Islet precursor cell (in vitro differentiated cells): ENCODE results near the gene CORO1C.
"Not testable (repeated sequence)": the region's sequence is repeated elsewhere in the genome, so short reads cannot be mapped to it uniquely, and the experiment has no call there.

ENCODE experiments used
- DNase-seq: peaks from one replicate; pipeline ENCODE4 v3.0.0-alpha.2; 2018

The CORO1C gene

GRCh38 chr12:108671110-108671509, 60.2 kb downstream of the CORO1C start:
- DNase-seq, result no peak

DNA sequence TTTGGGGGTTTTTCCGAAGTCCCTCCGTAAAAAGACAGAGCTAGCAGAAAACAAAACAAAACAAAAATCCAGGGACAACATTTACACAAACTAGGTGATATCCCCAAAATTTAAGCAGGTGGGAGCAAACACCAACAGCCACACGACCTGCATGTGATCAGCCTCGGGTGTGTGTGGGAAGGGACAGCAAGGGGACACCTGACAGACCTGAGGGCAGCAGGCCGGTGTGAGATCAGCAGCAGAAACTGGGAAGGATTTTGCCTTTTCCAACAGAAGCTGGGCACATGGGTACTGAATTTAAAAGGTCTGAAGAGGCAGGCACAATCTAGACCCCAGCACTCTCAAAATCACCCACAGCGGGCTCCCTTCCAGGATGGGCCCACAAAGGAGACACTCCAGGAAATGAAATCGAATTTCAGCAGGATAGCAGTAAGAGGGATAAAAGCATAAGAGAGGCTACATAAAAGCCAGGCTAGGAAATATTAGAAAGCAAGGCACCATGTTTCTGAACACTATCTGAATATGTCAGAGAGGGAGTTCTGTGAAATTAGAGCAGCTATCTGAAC, 61.2 kb downstream of the CORO1C start:
- DNase-seq, result no peak

DNA sequence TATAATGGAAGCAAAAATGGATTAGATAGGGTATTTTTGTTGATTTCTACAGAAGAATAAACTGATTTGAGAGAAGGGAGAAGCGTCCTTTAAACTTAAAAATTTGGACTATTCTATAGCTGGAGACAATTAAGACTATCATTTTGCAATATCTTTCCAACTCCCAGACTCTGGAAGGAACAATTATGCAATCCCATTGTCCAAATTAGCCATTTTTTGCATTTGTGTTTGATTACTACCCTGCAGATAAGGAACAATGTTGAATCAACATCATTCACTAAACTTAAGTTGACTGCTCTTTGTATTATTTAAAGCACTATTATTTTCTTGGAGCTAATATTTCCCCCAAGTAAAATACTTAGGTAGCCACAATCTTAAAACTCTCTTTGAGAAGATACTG, 62.8 kb downstream of the CORO1C start:
- no peak for DNase-seq

DNA sequence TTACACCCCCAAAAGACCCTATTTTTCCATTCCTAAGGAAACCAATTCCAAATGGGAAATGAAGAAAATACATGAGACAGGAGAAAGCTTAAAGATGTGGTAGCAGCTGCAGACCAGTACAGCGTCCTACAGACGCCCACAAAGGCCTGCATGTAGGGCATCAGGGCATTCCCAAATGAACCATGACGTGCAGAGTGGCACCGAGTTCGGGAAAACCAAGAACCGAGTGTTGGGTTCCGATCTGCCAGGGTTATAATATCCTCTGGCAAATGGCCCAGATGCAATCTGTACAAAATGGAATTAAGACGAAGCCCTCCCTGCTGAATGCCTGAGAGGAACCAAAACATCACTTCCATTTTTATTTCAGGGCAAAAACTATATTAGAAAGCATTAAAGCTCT, 63.3 kb downstream of the CORO1C start:
- no peak for DNase-seq

GRCh38 chr12:108667349-108667748, 64.0 kb downstream of the CORO1C start:
- DNase-seq, result no peak

GRCh38 chr12:108666401-108666881, 64.9 kb downstream of the CORO1C start:
- no peak for DNase-seq

DNA sequence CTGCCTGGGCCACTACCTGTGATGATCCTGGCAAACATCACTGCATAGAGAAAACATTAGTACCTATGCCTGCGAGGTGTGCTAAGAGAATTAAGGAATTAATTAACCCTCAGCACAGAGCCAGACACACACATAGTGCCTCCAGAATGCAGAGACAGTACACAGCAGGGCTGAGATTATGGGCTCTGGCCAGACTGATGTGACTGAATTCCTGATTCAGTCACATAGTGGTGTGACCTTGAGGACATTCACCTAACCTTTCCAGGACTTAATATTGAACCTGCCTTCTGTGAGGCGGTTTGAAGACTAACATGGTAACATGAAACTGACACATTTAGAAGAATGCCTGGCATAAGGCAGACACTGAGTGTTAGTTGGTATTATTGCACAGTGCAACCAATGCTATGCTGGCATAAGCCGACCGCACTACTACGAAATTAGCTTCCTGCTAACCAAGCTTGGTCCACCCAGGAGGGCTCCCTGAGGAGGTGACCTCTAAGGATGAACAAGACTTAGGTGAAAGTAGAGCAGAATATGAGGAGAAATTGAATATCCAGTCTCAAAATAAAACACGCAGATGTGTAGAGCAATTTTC, 65.6 kb downstream of the CORO1C start:
- DNase-seq, result no peak

- DNase-seq, result peak; percentile 97
Measured at GRCh38 chr12:108664338-108665258, 66.7 kb downstream of the CORO1C start.

DNA sequence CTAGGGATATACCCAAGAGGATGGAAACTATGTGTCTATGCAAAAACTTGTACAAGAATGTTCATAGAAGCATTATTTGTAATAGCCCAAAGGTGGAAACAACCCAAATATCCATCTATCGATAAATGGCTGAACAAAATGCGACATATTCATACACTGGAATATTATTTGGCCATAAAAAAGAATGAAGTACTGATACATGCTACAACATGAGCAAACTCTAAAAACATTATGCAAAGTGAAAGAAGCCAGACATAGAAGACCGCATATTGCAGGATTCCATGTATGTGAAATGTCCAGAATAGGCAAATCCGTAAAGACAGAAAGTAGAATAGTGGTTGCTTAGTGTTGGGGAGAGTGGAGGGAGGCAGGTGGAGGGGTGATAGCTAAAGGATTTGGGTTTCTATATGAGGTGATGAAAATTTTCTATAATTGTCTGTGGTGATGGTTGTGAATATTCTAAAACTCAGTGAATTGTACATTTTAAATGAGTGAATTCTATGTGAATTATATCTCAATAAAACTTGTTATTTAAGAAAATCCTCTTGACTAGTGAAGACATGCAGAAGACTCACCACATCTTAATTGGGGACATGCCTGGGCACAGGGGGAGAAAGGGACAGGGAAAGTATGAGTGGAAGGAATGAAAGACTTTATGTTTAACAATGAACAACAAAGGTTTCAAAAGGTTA, 67.8 kb downstream of the CORO1C start:
- DNase-seq, result no peak

- not testable (repeated sequence) for DNase-seq
Measured at GRCh38 chr12:108658115-108658514, 73.2 kb downstream of the CORO1C start.

DNA sequence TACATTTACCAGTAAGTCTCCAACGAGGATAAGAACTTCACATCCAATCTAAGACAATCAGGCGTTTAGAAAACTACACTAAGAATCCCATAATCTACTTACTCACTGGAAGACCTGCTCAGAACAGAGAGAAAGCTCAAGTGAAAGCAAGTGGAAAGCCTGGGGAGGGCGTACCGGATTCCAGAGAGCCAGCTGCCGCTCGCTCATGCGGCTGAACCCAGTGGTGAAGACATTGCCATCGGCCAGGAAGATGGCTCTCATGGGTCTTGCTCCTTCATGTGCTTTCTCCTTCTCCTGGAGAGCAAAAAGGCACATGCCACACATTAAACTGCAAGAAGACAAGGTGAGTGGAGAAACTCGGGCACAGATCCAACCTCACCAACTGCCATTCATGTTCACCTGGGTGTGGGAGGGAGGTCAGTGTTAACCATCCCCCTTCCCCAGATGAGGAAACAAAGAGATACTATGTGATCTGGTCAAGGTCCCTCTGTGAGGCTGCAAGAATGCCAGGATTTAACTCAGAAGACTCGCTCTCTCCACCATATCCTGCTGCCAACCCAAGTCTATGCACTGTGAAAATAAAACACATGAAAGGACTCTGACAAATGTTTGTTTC, 74.1 kb downstream of the CORO1C start:
- no peak for DNase-seq

DNA sequence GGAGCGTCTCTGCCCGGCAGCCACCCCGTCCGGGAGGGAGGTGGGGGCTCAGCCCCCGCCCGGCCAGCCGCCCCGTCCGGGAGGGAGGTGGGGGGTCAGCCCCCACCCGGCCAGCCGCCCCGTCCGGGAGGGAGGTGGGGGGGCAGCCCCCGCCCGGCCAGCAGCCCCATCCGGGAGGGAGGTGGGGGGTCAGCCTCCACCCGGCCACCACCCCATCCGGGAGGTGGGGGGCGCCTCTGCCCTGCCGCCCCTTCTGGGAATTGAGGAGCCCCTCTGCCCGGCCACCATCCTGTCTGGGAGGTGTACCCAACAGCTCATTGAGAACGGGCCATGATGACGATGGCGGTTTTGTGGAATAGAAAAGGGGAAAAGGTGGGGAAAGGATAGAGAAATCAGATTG, 75.1 kb downstream of the CORO1C start:
- not testable (repeated sequence) for DNase-seq

- not testable (repeated sequence) for DNase-seq
Measured at GRCh38 chr12:108655812-108656175, 75.5 kb downstream of the CORO1C start.

DNA sequence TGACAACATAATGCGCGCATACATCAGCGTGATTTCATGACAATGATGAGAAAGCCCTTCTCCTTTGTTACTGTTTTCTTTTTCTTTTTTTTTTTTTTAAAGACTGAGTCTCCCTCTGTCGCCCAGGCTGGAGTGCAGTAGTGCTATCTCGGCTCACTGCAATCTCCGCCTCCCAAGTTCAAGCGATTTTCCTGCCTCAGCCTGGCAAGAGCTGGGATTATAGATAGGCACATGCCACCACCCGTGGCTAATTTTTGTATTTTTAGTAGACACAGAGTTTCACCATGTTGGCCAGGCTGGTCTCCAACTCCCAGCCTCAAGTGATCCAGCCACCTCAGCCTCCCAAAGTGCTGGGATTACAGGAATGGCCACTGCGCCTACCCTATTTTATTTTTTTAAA, 76.7 kb downstream of the CORO1C start:
- not testable (repeated sequence) for DNase-seq

- DNase-seq, result no peak
Measured at GRCh38 chr12:108653922-108654321, 77.4 kb downstream of the CORO1C start.

DNA sequence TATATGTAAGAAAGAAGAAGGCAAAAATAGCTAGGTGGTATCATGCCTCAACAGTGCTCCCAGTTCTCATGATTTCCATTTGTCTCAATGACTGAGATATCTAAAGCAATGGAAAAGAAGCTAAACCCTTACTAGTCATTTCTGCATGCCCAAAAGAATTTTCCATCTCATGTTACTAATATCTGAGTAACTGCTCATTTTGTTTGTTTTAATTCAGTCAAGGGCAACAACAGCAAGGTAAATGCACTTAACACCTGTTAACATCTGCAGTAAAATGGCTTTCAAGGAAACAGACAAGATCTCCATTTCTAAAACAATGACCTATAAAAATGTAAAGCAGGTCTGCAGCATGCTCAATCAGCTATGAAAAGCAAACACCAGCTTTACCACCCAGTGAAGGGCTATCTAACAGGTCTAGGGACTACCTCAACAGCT, 78.2 kb downstream of the CORO1C start:
- no peak for DNase-seq

DNA sequence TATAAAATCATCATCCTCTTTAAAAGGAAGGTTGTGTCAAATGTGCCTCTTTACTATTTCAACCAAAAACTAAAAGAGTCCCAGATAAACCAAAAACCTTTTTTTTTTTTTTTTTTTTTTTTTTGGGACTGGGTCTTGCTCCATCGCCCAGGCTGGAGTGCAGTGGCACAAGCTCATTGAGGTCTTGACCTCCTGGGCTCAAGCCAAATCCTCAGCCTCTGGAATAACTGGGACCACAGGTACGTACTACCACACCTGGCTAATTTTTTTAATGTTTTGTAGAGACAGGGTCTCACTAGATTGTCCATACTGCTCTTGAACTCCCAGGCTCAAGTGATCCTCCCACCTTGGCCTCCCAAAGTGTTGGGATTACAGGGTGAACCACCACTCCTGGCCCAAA, 81.2 kb downstream of the CORO1C start:
- no peak for DNase-seq

DNA sequence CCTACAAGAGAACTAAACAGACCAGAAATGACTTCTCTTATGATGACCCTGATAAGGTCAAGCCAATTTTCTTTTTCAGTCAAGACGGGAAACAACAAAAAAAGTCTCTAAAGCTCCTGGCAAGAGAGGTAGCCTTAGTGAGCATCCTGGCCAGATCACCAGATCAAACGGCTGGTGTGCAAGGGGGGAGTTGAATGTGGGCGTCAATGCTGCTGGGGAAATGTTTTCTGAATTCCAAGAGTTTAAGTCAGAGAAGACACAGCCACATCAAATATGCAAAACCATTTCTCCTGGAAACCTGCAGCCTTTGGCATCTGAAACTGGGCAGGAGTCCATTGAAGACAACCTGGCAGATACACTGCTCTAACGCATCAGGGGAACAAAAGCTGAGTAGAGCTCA, 81.6 kb downstream of the CORO1C start:
- peak; percentile 90 for DNase-seq

DNA sequence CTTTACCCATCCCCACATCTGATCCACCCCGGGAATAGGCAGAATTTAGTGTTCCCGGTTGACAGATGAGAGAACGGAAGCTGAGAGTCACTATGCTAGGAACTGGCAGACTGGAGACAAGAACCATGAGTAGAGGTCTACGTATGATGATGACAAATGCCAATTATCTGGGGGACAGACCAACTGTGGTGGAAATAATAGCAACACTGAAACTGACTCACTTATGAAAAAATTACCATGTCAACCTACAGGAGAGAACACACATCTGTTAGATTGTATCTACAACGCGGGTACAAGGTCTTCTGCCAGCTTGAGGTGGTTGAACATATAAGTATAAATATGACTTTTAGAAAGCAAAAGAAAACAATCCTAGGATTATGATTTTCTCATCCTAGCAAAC, 82.2 kb downstream of the CORO1C start:
- DNase-seq, result no peak

- DNase-seq, result no peak
Measured at GRCh38 chr12:108648371-108648770, 82.9 kb downstream of the CORO1C start.

DNA sequence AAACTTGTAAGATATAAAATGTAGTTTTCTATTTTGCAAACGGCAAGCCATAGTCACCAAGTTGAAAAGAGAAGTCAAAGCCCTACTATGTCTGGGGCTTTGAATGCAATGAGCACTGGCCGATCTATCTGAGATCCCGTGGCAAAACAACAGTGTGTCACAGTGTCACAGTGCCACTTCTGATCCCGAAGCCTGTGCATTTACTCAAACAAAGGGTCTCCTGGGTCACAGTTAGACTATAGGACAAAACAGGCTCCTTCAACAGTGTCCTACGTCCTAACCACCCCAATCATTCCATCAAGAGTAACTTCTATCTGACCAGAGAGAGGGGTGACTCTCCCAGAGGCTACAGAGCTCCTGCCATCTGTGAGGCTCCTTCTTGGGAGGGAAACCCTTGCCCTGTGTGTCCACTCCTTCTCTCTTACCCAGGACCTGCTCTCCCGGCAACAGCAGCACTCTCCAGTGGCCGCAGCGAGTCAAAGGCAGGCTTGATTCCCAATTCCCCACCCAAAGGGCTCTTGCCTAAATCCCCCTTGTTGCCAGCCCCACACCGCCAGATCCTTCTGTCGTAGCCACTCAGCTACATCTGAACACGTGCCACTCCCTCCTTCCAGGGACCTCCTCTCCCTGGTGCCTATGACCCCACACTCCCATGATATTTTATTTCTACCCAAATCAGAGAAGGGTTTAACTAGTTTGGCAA, 83.6 kb downstream of the CORO1C start:
- DNase-seq, result no peak
